CD4-positive, alpha-beta T cell (primary cell): ENCODE data around the gene LYG1. TPM values are rescaled to one million over a fixed set of nuclear protein-coding genes. Genes with fewer than 3 reads are reported as not detected.

Experiments
- ATAC-seq: fragments of 200-7000 bp; cut with Tn5 transposase; one replicate; pipeline ENCODE4 v1.10.0; 2022; ENCODE audit warnings: mild to moderate bottlenecking; ENCODE audit not compliant: poor library complexity
- CTCF ChIA-PET: fragments of 350-600 bp; sonication (Branson Sonifier 250); formaldehyde crosslinking; loops from one replicate; lab custom pipeline; 2021; ENCODE audit warnings: antibody characterized with exemption, inconsistent platforms; lab: Charles Lee
- POLR2A ChIA-PET: fragments of 350-600 bp; sonication (Branson Sonifier 250); formaldehyde crosslinking; loops from one replicate; lab custom pipeline; 2021; ENCODE audit warnings: antibody characterized with exemption, inconsistent platforms; lab: Charles Lee
- DNase-seq, 14 experiments: peaks; one replicate each; pipeline ENCODE4 v3.0.0-alpha.2; 2013 to 2020; ENCODE audit warnings: mixed read lengths in 2 of 14
- H3K27ac ChIP-seq, 2 donors: one replicate each; pipeline versions ENCODE4 v1.5.1 to v1.7.0; 2013; ENCODE audit warnings: low read length in 2 of 2, low read depth in 1 of 2, mild to moderate bottlenecking in 1 of 2
- H3K27me3 ChIP-seq, 2 experiments: 1 replicate in 1 of 2; 2 replicates in 1 of 2; pipeline versions ENCODE4 v1.6.1 to v1.7.0; 2013; ENCODE audit warnings: low read length in 2 of 2, control low read depth in 1 of 2, mild to moderate bottlenecking in 1 of 2, moderate library complexity in 1 of 2; ENCODE audit not compliant: insufficient read depth in 2 of 2, control insufficient read depth in 1 of 2
- H3K36me3 ChIP-seq: one replicate; pipeline ENCODE4 v1.6.1; 2013; ENCODE audit warnings: low read length, control low read depth; ENCODE audit not compliant: insufficient read depth
- H3K4me1 ChIP-seq: one replicate; pipeline ENCODE4 v1.6.1; 2013; ENCODE audit warnings: low read length, control low read depth; ENCODE audit not compliant: insufficient read depth
- H3K4me3 ChIP-seq: one replicate; pipeline ENCODE4 v1.5.1; 2013; ENCODE audit warnings: mild to moderate bottlenecking, low read length, moderate library complexity
- H3K9me3 ChIP-seq, 2 experiments: 1 replicate in 1 of 2; 2 replicates in 1 of 2; pipeline versions ENCODE4 v1.6.1 to v1.7.0; 2013; ENCODE audit warnings: low read length in 2 of 2, mild to moderate bottlenecking in 2 of 2, control low read depth in 1 of 2, moderate library complexity in 1 of 2; ENCODE audit not compliant: control insufficient read depth in 1 of 2, insufficient read depth in 1 of 2
- H3K27ac Mint-ChIP-seq: one replicate; pipeline ENCODE4 v1.8.0; 2020; ENCODE audit warnings: mixed read lengths
- H3K27me3 Mint-ChIP-seq: one replicate; pipeline ENCODE4 v1.8.0; 2021; ENCODE audit warnings: mixed read lengths
- H3K36me3 Mint-ChIP-seq: one replicate; pipeline ENCODE4 v1.8.0; 2021; ENCODE audit warnings: low read depth, mixed read lengths
- H3K4me1 Mint-ChIP-seq: one replicate; pipeline ENCODE4 v1.8.0; 2021; ENCODE audit warnings: low read depth, mixed read lengths
- H3K4me3 Mint-ChIP-seq: one replicate; pipeline ENCODE4 v1.8.0; 2020; ENCODE audit warnings: mild to moderate bottlenecking, mixed read lengths
- H3K9me3 Mint-ChIP-seq: one replicate; pipeline ENCODE4 v1.8.0; 2020; ENCODE audit warnings: mixed read lengths
- CTCF ChIP-seq: fragments of 200-600 bp; IDR thresholded peaks from one replicate; pipeline ENCODE4 v1.8.0; 2022; ENCODE audit warnings: antibody characterized with exemption, mild to moderate bottlenecking
- intact Hi-C, 2 experiments: fragments of 100-400 bp; cut with DNase I in 1 of 2; cut with micrococcal nuclease in 1 of 2; formaldehyde crosslinking; loops; one replicate each; pipeline versions ENCODE4 v1.15.1 to v1.9.0; 2023 to 2025; cut with DNase I, micrococcal nuclease
- total RNA-seq, 174 experiments: library from RNA in 2 of 174; stranded (reverse) in 2 of 174; gene quantifications; one replicate each; pipeline ENCODE4 v1.2.3 and lab custom pipeline; 2021 to 2026

Gene LYG1
- total RNA-seq, 2 experiments from 2014 or later, result 0.71 to 1.3 TPM

DNA sequence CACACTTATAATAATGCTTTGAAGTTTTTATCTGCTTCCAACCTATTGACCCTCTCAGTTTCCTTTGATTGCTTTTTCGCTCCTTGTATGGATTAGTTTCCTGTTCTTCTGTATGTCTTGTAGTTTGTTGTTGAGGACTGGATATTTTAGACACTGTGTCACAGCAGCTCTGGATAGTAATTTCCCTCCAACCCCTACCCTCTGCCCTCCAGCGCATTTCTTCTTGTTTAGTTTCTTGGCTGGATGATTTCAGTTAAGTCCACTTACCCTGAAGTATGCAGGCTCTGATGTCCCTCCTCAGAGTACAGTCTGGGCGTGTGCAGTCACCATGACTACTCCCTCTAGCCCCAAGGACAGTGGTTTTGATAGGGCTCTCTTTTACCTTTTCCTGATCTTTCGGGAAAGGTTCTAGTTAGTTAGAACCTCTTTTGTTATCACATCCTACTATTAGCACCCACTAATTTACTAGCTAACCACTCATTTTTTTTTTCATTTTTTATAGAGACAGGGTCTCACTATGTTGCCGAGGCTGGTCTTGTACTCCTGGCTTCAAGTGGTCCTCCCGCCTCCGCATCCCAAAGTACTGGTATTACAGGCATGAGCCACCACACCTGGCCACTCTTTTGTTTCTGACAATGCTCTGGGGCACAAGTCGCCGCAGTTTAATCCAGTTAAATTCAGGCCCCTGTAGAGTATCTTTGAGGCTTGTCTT, 16.3 kb upstream of the LYG1 start:
- Mint-ChIP-seq H3K4me3 (no peak overlapping the region), H3K36me3 (peaks cover 57% of the 10 kb centered on the region), H3K9me3 (peaks cover 3% of the 10 kb centered on the region), H3K27ac (no peak overlapping the region), H3K4me1 (no peaks in the 10 kb centered on the region), H3K27me3 (no peaks in the 10 kb centered on the region)
- H3K4me1 ChIP-seq, result no peaks in the 10 kb centered on the region
- no peak for TF ChIP-seq CTCF
- DNase-seq (no peak), ATAC-seq (no peak)
- intact Hi-C loops, result no loop called here
- no peak overlapping the region for H3K4me3 ChIP-seq
- no peak overlapping the region for H3K27ac ChIP-seq
- POLR2A ChIA-PET, result no interaction called here
- CTCF ChIA-PET, result no interaction called here
- peaks cover 0 to 6% of the 10 kb centered on the region in 2 experiments for H3K9me3 ChIP-seq
- H3K36me3 ChIP-seq, result peaks cover 53% of the 10 kb centered on the region
- H3K27me3 ChIP-seq, result no peaks in the 10 kb centered on the region

DNA sequence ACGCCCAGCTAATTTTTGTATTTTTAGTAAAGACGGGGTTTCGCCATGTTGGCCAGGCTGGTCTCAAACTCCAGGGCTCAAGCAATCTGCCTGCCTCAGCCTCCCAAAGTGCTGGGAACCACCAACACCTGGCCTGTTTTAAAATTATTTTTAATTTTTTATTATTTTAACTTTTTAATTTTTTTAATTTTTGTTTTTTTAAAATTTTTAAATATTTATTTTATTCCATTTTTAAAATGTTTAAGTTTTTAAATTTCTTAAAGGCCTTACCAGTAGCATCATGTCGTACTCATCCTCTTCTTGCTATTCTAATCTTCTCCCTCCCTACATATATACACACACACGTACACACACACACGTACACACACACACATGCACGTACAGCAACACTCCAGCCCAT, 1.4 kb downstream of the LYG1 start:
- Mint-ChIP-seq H3K4me3 (no peak overlapping the region), H3K9me3 (no peaks in the 10 kb centered on the region), H3K36me3 (peaks cover 54% of the 10 kb centered on the region), H3K4me1 (no peaks in the 10 kb centered on the region), H3K27me3 (no peaks in the 10 kb centered on the region), H3K27ac (no peak overlapping the region)
- ChIA-PET POLR2A (no interaction called here), CTCF (no interaction called here)
- DNase-seq (no peak), ATAC-seq (no peak)
- Histone ChIP-seq H3K9me3 (peaks cover 0 to 5% of the 10 kb centered on the region in 2 experiments), H3K27ac (no peak overlapping the region), H3K4me1 (no peaks in the 10 kb centered on the region), H3K36me3 (peaks cover 7% of the 10 kb centered on the region), H3K27me3 (no peaks in the 10 kb centered on the region), H3K4me3 (no peak overlapping the region)
- intact Hi-C loops, result no loop called here
- no peak for TF ChIP-seq CTCF

GRCh38 chr2:99297994-99298393, 3.0 kb downstream of the LYG1 start:
- no peak overlapping the region for H3K4me3 Mint-ChIP-seq
- H3K36me3 Mint-ChIP-seq, result peaks cover 40% of the 10 kb centered on the region
- H3K9me3 ChIP-seq, result peaks cover 0 to 5% of the 10 kb centered on the region in 2 experiments
- CTCF ChIA-PET, result no interaction called here
- ATAC-seq (no peak), DNase-seq (no peak)
- no peak overlapping the region for H3K27ac Mint-ChIP-seq
- no peak for TF ChIP-seq CTCF
- POLR2A ChIA-PET, result no interaction called here
- intact Hi-C loops, result no loop called here
- no peak overlapping the region for H3K4me3 ChIP-seq
- H3K4me1 ChIP-seq, result no peaks in the 10 kb centered on the region
- no peaks in the 10 kb centered on the region for H3K4me1 Mint-ChIP-seq
- H3K36me3 ChIP-seq, result peaks cover 7% of the 10 kb centered on the region
- H3K27me3 ChIP-seq, result no peaks in the 10 kb centered on the region
- H3K27me3 Mint-ChIP-seq, result no peaks in the 10 kb centered on the region
- no peak overlapping the region for H3K27ac ChIP-seq
- H3K9me3 Mint-ChIP-seq, result no peaks in the 10 kb centered on the region
